Activated CD8-positive, alpha-beta T cell treated with anti-CD3 and anti-CD28 coated beads for 36 hours (primary cell): Measurements from ENCODE around the gene MMP28. TPM values are rescaled to one million over a fixed set of nuclear protein-coding genes. Genes with fewer than 3 reads are reported as not detected.
A peak's percentile ranks its signal among the peaks of the same experiment; 100 is the strongest.

ENCODE experiments used
- ATAC-seq: fragments of 200-7000 bp; cut with Tn5 transposase; one replicate; pipeline ENCODE4 v1.10.0; 2021; ENCODE audit warnings: mild to moderate bottlenecking, moderate library complexity
- CTCF ChIA-PET: fragments of 350-600 bp; sonication (Branson Sonifier 250); formaldehyde crosslinking; loops from one replicate; lab custom pipeline; 2021; ENCODE audit warnings: antibody characterized with exemption; lab: Charles Lee
- POLR2A ChIA-PET: fragments of 350-600 bp; sonication (Branson Sonifier 250); formaldehyde crosslinking; loops from one replicate; lab custom pipeline; 2021; ENCODE audit warnings: antibody characterized with exemption; lab: Charles Lee
- DNase-seq: peaks from one replicate; pipeline ENCODE4 v3.0.0-alpha.2; 2020
- H3K27ac Mint-ChIP-seq: one replicate; pipeline ENCODE4 v1.8.0; 2021; ENCODE audit warnings: mild to moderate bottlenecking, mixed read lengths
- H3K27me3 Mint-ChIP-seq: one replicate; pipeline ENCODE4 v1.8.0; 2021; ENCODE audit warnings: mixed read lengths
- H3K36me3 Mint-ChIP-seq: one replicate; pipeline ENCODE4 v1.8.0; 2021; ENCODE audit warnings: low read depth, mixed read lengths
- H3K4me1 Mint-ChIP-seq: one replicate; pipeline ENCODE4 v1.8.0; 2021; ENCODE audit warnings: low read depth, mixed read lengths
- H3K4me3 Mint-ChIP-seq: one replicate; pipeline ENCODE4 v1.8.0; 2021; ENCODE audit warnings: mild to moderate bottlenecking, moderate library complexity, mixed read lengths
- H3K9me3 Mint-ChIP-seq: one replicate; pipeline ENCODE4 v1.8.0; 2021; ENCODE audit warnings: mixed read lengths
- CTCF ChIP-seq: fragments of 200-600 bp; IDR thresholded peaks from one replicate; pipeline ENCODE4 v1.8.0; 2022; ENCODE audit warnings: antibody characterized with exemption, mild to moderate bottlenecking
- intact Hi-C: fragments of 100-400 bp; cut with micrococcal nuclease; formaldehyde crosslinking; loops from one replicate; pipeline ENCODE4 v1.10.0; 2022
- total RNA-seq, 2 experiments: library from RNA; stranded (reverse); gene quantifications; one replicate each; pipeline ENCODE4 v1.2.3, GENCODE V29; 2021

MMP28 gene
- total RNA-seq, 2 experiments from 2014 or later = 0.41 TPM; not detected in 1

- Mint-ChIP-seq H3K4me3 (no peak overlapping the region), H3K9me3 (no peaks in the 10 kb centered on the region), H3K27ac (peak overlapping the region; percentile 83), H3K27me3 (peaks cover 4% of the 10 kb centered on the region), H3K36me3 (no peaks in the 10 kb centered on the region), H3K4me1 (peaks cover 40% of the 10 kb centered on the region)
- TF ChIP-seq CTCF = no peak
- intact Hi-C loops = no loop called here
- DNase-seq (peak; percentile 25), ATAC-seq (peak; percentile 5)
- CTCF ChIA-PET = interaction anchor here (0.7 to 1.1 kb wide), 2 partner anchors 37 to 53 kb away, joined by 3 to 11 read pairs; no protein-coding TSS in a partner anchor
- POLR2A ChIA-PET = no interaction called here
These were observed 6.3 kb upstream of the MMP28 start for GRCh38 chr17:35801583-35802224.

- ATAC-seq (no peak), DNase-seq (no peak)
- H3K27ac Mint-ChIP-seq = no peak overlapping the region
- intact Hi-C loops = no loop called here
- H3K4me1 Mint-ChIP-seq = peaks cover 40% of the 10 kb centered on the region
- peaks cover 12% of the 10 kb centered on the region for H3K27me3 Mint-ChIP-seq
- no peaks in the 10 kb centered on the region for H3K9me3 Mint-ChIP-seq
- CTCF ChIA-PET = interaction anchor here (1.8 to 9.6 kb wide), 4 partner anchors 9 to 37 kb away, joined by 4 to 104 read pairs (median 10); partner anchors contain the start of gene TAF15
- H3K4me3 Mint-ChIP-seq = no peak overlapping the region
- H3K36me3 Mint-ChIP-seq = no peaks in the 10 kb centered on the region
- POLR2A ChIA-PET = interaction anchor here (0.7 to 1.1 kb wide), 2 partner anchors 9 to 36 kb away, joined by 3 read pairs; partner anchors contain the start of gene TAF15
- TF ChIP-seq CTCF = no peak
These were observed 4.5 kb upstream of the MMP28 start for GRCh38 chr17:35799942-35800341.

GRCh38 chr17:35797918-35798317 lies 2.5 kb upstream of the MMP28 start:
- intact Hi-C loops = no loop called here
- H3K9me3 Mint-ChIP-seq = no peaks in the 10 kb centered on the region
- no peaks in the 10 kb centered on the region for H3K36me3 Mint-ChIP-seq
- H3K4me3 Mint-ChIP-seq = no peak overlapping the region
- no peak for DNase-seq
- ChIA-PET POLR2A (interaction anchor here (1.6 to 7.0 kb wide), 2 partner anchors 9 to 11 kb away, joined by 4 to 50 read pairs; partner anchors contain the start of gene TAF15), CTCF (interaction anchor here (4.4 to 9.6 kb wide), 2 partner anchors 10 to 35 kb away, joined by 23 to 104 read pairs; partner anchors contain the start of gene TAF15)
- no peak for TF ChIP-seq CTCF
- peaks cover 36% of the 10 kb centered on the region for H3K4me1 Mint-ChIP-seq
- no peak overlapping the region for H3K27ac Mint-ChIP-seq
- ATAC-seq = no peak
- H3K27me3 Mint-ChIP-seq = peaks cover 20% of the 10 kb centered on the region

- Mint-ChIP-seq H3K27me3 (peaks cover 20% of the 10 kb centered on the region), H3K27ac (no peak overlapping the region), H3K9me3 (no peaks in the 10 kb centered on the region), H3K36me3 (no peaks in the 10 kb centered on the region), H3K4me1 (peaks cover 31% of the 10 kb centered on the region), H3K4me3 (no peak overlapping the region)
- intact Hi-C loops = no loop called here
- no peak for TF ChIP-seq CTCF
- no peak for DNase-seq
- CTCF ChIA-PET = interaction anchor here (4.4 to 9.6 kb wide), 2 partner anchors 11 to 34 kb away, joined by 23 to 104 read pairs; partner anchors contain the start of gene TAF15
- no peak for ATAC-seq
- POLR2A ChIA-PET = interaction anchor here (0.6 to 7.0 kb wide), 4 partner anchors 9 to 76 kb away, joined by 3 to 50 read pairs (median 4); partner anchors contain the start of gene TAF15
These were observed 1.9 kb upstream of the MMP28 start for GRCh38 chr17:35797370-35797769.

- ChIA-PET POLR2A (interaction anchor here (0.6 to 7.0 kb wide), 3 partner anchors 10 to 76 kb away, joined by 3 to 50 read pairs (median 4); partner anchors contain the start of gene TAF15), CTCF (interaction anchor here (2.8 to 9.6 kb wide), 3 partner anchors 8 to 34 kb away, joined by 15 to 104 read pairs (median 23); partner anchors contain the start of gene TAF15)
- TF ChIP-seq CTCF = no peak
- H3K4me3 Mint-ChIP-seq = no peak overlapping the region
- H3K27me3 Mint-ChIP-seq = peaks cover 20% of the 10 kb centered on the region
- ATAC-seq = no peak
- peaks cover 27% of the 10 kb centered on the region for H3K4me1 Mint-ChIP-seq
- no peaks in the 10 kb centered on the region for H3K9me3 Mint-ChIP-seq
- DNase-seq = no peak
- no peak overlapping the region for H3K27ac Mint-ChIP-seq
- intact Hi-C loops = no loop called here
- no peaks in the 10 kb centered on the region for H3K36me3 Mint-ChIP-seq
These were observed 1.5 kb upstream of the MMP28 start for GRCh38 chr17:35796942-35797341.
